OCI-LY7 (cell line): ENCODE results near the gene MRPL42. TPM values are rescaled to one million over a fixed set of nuclear protein-coding genes. Genes with fewer than 3 reads are reported as not detected.

ENCODE experiments used
- Bru-seq: library from RNA; stranded (reverse); fragments of 400-500 nt; gene quantifications from one replicate; lab custom pipeline; 2021; lab: Mats Ljungman, UMichigan
- BruChase-seq, 2 experiments: library from RNA; stranded (reverse); fragments of 400-500 nt; gene quantifications; one replicate each; lab custom pipeline; 2021; lab: Mats Ljungman, UMichigan
- BruUV-seq: library from RNA; stranded (reverse); fragments of 400-500 nt; replicated peaks from 2 replicates; lab custom pipeline; 2021; lab: Mats Ljungman, UMichigan
- CTCF ChIA-PET: fragments of 300-600 bp; sonication (Branson Sonifier 250); formaldehyde crosslinking; loops from one replicate; lab custom pipeline; 2022; ENCODE audit warnings: antibody characterized with exemption; ENCODE audit not compliant: unreplicated experiment; lab: Charles Lee
- POLR2A ChIA-PET: fragments of 300-600 bp; sonication (Branson Sonifier 250); formaldehyde crosslinking; loops from one replicate; lab custom pipeline; 2022; ENCODE audit warnings: antibody characterized with exemption; lab: Charles Lee
- DNase-seq: peaks from one replicate; pipeline ENCODE4 v3.0.0-alpha.2; 2015; ENCODE audit warnings: low spot score
- H2AFZ ChIP-seq: fragments of 200-600 bp; sonication (generic), shearing (Covaris generic); 2 replicates; pipeline ENCODE4 v1.6.1; 2014; ENCODE audit warnings: mild to moderate bottlenecking, antibody characterized with exemption, low read length, moderate library complexity
- H3K27ac ChIP-seq: fragments of 200-600 bp; sonication (generic); 2 replicates; pipeline ENCODE4 v1.5.1; 2014; ENCODE audit warnings: mixed run types, low read depth, mild to moderate bottlenecking, moderate library complexity, low read length, inconsistent platforms; ENCODE audit not compliant: poor library complexity, severe bottlenecking
- H3K36me3 ChIP-seq: fragments of 200-600 bp; sonication (generic); 2 replicates; pipeline ENCODE4 v1.6.1; 2014; ENCODE audit warnings: mild to moderate bottlenecking, antibody characterized with exemption, low read length, moderate library complexity, mixed read lengths; ENCODE audit not compliant: insufficient read depth
- H3K4me1 ChIP-seq: fragments of 200-600 bp; sonication (generic); 2 replicates; pipeline ENCODE4 v1.5.1; 2014; ENCODE audit warnings: mild to moderate bottlenecking, low read length; ENCODE audit not compliant: insufficient read depth, poor library complexity, severe bottlenecking
- H3K4me2 ChIP-seq: fragments of 200-600 bp; sonication (generic); 2 replicates; pipeline ENCODE4 v1.6.1; 2014; ENCODE audit warnings: mild to moderate bottlenecking, low read length
- H3K4me3 ChIP-seq: fragments of 200-600 bp; sonication (generic); 2 replicates; pipeline ENCODE4 v1.5.1; 2014; ENCODE audit warnings: mild to moderate bottlenecking, low read depth, low read length; ENCODE audit not compliant: poor library complexity, severe bottlenecking
- H3K79me2 ChIP-seq: fragments of 200-600 bp; sonication (generic); 2 replicates; pipeline ENCODE4 v1.6.1; 2016; ENCODE audit warnings: low read depth, mild to moderate bottlenecking, low read length, moderate library complexity, mixed read lengths; ENCODE audit not compliant: insufficient read depth
- H3K9me2 ChIP-seq: fragments of 200-600 bp; sonication (generic); 2 replicates; pipeline ENCODE4 v1.6.1; 2016; ENCODE audit warnings: mild to moderate bottlenecking, low read length, mixed read lengths; ENCODE audit not compliant: insufficient read depth
- H3K9me3 ChIP-seq: fragments of 200-600 bp; sonication (generic); 2 replicates; pipeline ENCODE4 v1.6.1; 2014; ENCODE audit warnings: mild to moderate bottlenecking, mixed run types, low read length, mixed read lengths
- H4K20me1 ChIP-seq: fragments of 200-600 bp; sonication (generic); 2 replicates; pipeline ENCODE4 v1.6.1; 2014; ENCODE audit warnings: mild to moderate bottlenecking, antibody characterized with exemption, low read length, moderate library complexity, mixed read lengths; ENCODE audit not compliant: insufficient read depth
- CTCF ChIP-seq: fragments of 200-600 bp; sonication (generic); conservative IDR thresholded peaks from 2 replicates; pipeline ENCODE4 v1.5.1; 2014; ENCODE audit warnings: mild to moderate bottlenecking, antibody characterized with exemption, low read length, moderate library complexity, mixed read lengths
- EZH2phosphoT487 ChIP-seq: fragments of 200-600 bp; sonication (generic); IDR thresholded peaks from 2 replicates; pipeline ENCODE4 v1.6.1; 2018; ENCODE audit warnings: low read depth, borderline replicate concordance, mild to moderate bottlenecking, mixed run types, antibody characterized with exemption, low read length, moderate library complexity, mixed read lengths
- intact Hi-C: fragments of 100-400 bp; cut with micrococcal nuclease; formaldehyde crosslinking; loops from one replicate; pipeline ENCODE4 v1.10.0; 2022; ENCODE audit not compliant: unreplicated experiment
- long read RNA-seq: library from polyadenylated mRNA; stranded (forward); transcript quantifications from one replicate; pipeline ENCODE4 v2.0.0, GENCODE V29; 2022
- total RNA-seq, 2 experiments: library from RNA; depleted of rRNA in 1 of 2; stranded (reverse); fragments of >200 nt in 1 of 2; shearing (Covaris generic) in 1 of 2; gene quantifications; 2 replicates each; pipeline ENCODE4 v1.2.3, GENCODE V29; 2014 to 2022

Gene MRPL42
- total RNA-seq (2014; rRNA removed; shearing (Covaris generic)) (51.3 and 57.1 TPM in 2 replicates), total RNA-seq (2022) (61.6 and 64.0 TPM in 2 replicates), Bru-seq, nascent RNA (percentile 77 among the genes with signal in this experiment), BruChase-seq, experiment 1, labeled RNA remaining after a 6-hour chase (percentile 90 among the genes with signal in this experiment), BruChase-seq, experiment 2, labeled RNA remaining after a 2-hour chase (percentile 82 among the genes with signal in this experiment)
- long read RNA-seq, full-length matches to known transcripts, result 185 of 200 reads
- long read RNA-seq, partial matches to known transcripts, result 3 of 200 reads
- long read RNA-seq, other reads (novel, unspliced or antisense), result 12 of 200 reads

- H3K9me3 ChIP-seq, result no peaks in the 10 kb centered on the region
- peak within 1 kb of the TSS; percentile 92 for H3K4me2 ChIP-seq
- H3K4me1 ChIP-seq, result peaks cover 12% of the 10 kb centered on the region
- H3K79me2 ChIP-seq, result peaks cover 29% of the 10 kb centered on the region; the same call in 1 of the 2 replicates
- H4K20me1 ChIP-seq, result no peaks in the 10 kb centered on the region
- intact Hi-C loops, result loop anchor here (1.0 kb wide), 1 partner anchor 25 kb away; no protein-coding TSS in a partner anchor
- DNase-seq, result peak; percentile 92
- no peaks in the 10 kb centered on the region for H3K9me2 ChIP-seq
- no TSS peak for BruUV-seq
- CTCF ChIA-PET, result interaction anchor here (0.6 to 1.0 kb wide), 3 partner anchors 11 to 956 kb away, joined by 3 read pairs; no protein-coding TSS in a partner anchor
- POLR2A ChIA-PET, result interaction anchor here (0.6 to 2.1 kb wide), 8 partner anchors 9 to 886 kb away, joined by 3 to 7 read pairs (median 3); partner anchors contain the start of gene CRADD
- H2AFZ ChIP-seq, result peak within 1 kb of the TSS; percentile 82
- TF ChIP-seq CTCF, result peak; percentile 86
- TF ChIP-seq EZH2phosphoT487, result no peak
- peak within 1 kb of the TSS; percentile 81 for H3K4me3 ChIP-seq
- peaks cover 31% of the 10 kb centered on the region for H3K36me3 ChIP-seq
- peak within 1 kb of the TSS; percentile 45 for H3K27ac ChIP-seq
Observed at GRCh38 chr12:93467351-93468007, at the start of gene MRPL42. TSS of gene MRPL42 (plus strand) at chr12:93467514. CDS start at chr12:93469286, 1,772 bp downstream.

- ChIA-PET CTCF (no interaction called here), POLR2A (interaction anchor here (1.4 kb wide), 1 partner anchor 13 kb away, joined by 4 read pairs; no protein-coding TSS in a partner anchor)
- no peak for DNase-seq
- H3K4me3 ChIP-seq, result no peak overlapping the region
- H3K4me1 ChIP-seq, result peaks cover 70% of the 10 kb centered on the region
- no peaks in the 10 kb centered on the region for H3K9me2 ChIP-seq
- TF ChIP-seq EZH2phosphoT487 (no peak), CTCF (no peak)
- intact Hi-C loops, result loop anchor here (10.0 kb wide), 1 partner anchor 687 kb away; no protein-coding TSS in a partner anchor
- no TSS peak for BruUV-seq
- H2AFZ ChIP-seq, result no peak overlapping the region
- peaks cover 100% of the 10 kb centered on the region for H3K79me2 ChIP-seq
- no peaks in the 10 kb centered on the region for H3K9me3 ChIP-seq
- no peak overlapping the region for H3K27ac ChIP-seq
- peaks cover 33% of the 10 kb centered on the region for H3K36me3 ChIP-seq
- H4K20me1 ChIP-seq, result peaks cover 78% of the 10 kb centered on the region
- H3K4me2 ChIP-seq, result no peak overlapping the region
Observed at GRCh38 chr12:93417967-93418480, 49.3 kb upstream of the MRPL42 start.
